Breast epithelium (tissue), 4 donors: Measurements from ENCODE around the gene KMT2E. TPM values are rescaled to one million over a fixed set of nuclear protein-coding genes. Genes with fewer than 3 reads are reported as not detected.

ENCODE experiments used
- DNase-seq, 2 donors: peaks; one replicate each; pipeline ENCODE4 v3.0.0-alpha.2; 2019; ENCODE audit warnings: low spot score in 2 of 2
- H3K27ac ChIP-seq, 2 donors: fragments of 200-600 bp; sonication (generic) in 1 of 2; one replicate each; pipeline ENCODE4 v1.5.1; 2016 to 2019; ENCODE audit warnings: mild to moderate bottlenecking in 1 of 2
- H3K27me3 ChIP-seq, 2 donors: fragments of 200-600 bp; sonication (generic) in 1 of 2; one replicate each; pipeline versions ENCODE4 v1.5.1 to v1.6.0; 2017 to 2019; ENCODE audit warnings: control low read depth in 1 of 2, mild to moderate bottlenecking in 1 of 2
- H3K36me3 ChIP-seq: fragments of 200-600 bp; one replicate; pipeline ENCODE4 v1.5.1; 2019
- H3K4me1 ChIP-seq, 2 donors: fragments of 200-600 bp; sonication (generic); one replicate each; pipeline ENCODE4 v1.5.1; 2016 to 2019; ENCODE audit warnings: control low read depth in 1 of 2
- H3K4me3 ChIP-seq, 3 donors: fragments of 200-600 bp; sonication (generic); 1 replicate in 2 of 3; 2 replicates in 1 of 3; pipeline ENCODE4 v1.5.1; 2016 to 2019; ENCODE audit warnings: mild to moderate bottlenecking in 3 of 3, moderate library complexity in 2 of 3
- H3K9me3 ChIP-seq, 2 donors: fragments of 200-600 bp; sonication (generic) in 1 of 2; one replicate each; pipeline ENCODE4 v1.5.1; 2016 to 2019; ENCODE audit warnings: control low read depth in 1 of 2
- POLR2A ChIP-seq: fragments of 450-650 bp; IDR thresholded peaks from one replicate; pipeline ENCODE4 v1.6.1; 2016; ENCODE audit warnings: antibody characterized with exemption, mild to moderate bottlenecking, moderate library complexity
- POLR2AphosphoS5 ChIP-seq, 3 donors: sonication (generic); formaldehyde crosslinking; IDR thresholded peaks; one replicate each; pipeline ENCODE4 v1.6.1; 2017; ENCODE audit warnings: antibody characterized with exemption in 3 of 3
- intact Hi-C: fragments of 100-400 bp; cut with DNase I; formaldehyde crosslinking; loops from one replicate; pipeline ENCODE4 v1.15.1; 2023; ENCODE audit warnings: low total_unique reads
- total RNA-seq, 3 donors: library from RNA; depleted of rRNA; stranded (reverse); fragments of >200 nt; gene quantifications; one replicate each; pipeline ENCODE4 v1.1.0, GENCODE V29; 2016
- TF ChIP-seq, protein P1 (sequence below), 3 donors: fragments of 450-650 bp; IDR thresholded peaks; one replicate each; pipeline ENCODE4 v1.5.1; 2016 to 2017; ENCODE audit warnings: antibody characterized with exemption in 3 of 3, mild to moderate bottlenecking in 3 of 3, moderate library complexity in 3 of 3

The KMT2E gene
- total RNA-seq, 3 donors from 2014 or later, result 88.2 to 184 (median 168) TPM

DNA sequence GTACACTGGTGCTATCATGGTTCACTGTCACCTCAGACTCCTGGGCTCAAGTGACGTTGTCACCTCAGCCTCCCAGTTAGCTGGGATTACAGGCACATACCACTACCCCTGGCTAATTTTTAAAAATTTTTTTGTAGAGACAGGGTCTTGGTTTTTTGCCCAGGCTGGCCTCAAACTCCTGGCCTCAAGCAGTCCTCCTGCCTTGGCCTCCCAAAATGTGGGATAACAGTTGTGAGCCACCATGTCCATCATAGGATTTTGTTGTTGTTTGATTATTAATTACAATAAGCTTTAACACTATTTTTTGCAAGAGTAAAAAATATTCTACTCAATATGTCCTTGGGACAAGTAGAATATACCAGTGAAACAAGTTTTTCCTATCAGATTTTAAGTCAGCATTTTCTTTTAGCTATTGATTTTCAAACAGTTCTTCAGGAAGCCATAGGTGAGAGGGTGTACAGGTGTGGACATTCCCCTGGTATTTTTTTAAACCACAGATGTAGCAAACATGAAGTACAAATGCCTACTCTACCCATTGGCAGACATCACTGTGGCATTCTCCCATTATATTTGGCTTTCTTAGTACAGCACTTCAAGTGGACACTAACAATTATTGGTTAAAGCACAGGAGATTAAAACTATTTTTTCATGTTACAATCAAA, 18.7 kb downstream of the KMT2E start:
- Histone ChIP-seq H3K4me1 (peaks cover 0 to 18% of the 10 kb centered on the region in 2 donors), H3K36me3 (no peaks in the 10 kb centered on the region), H3K9me3 (no peaks in the 10 kb centered on the region), H3K27me3 (no peaks in the 10 kb centered on the region), H3K4me3 (no peak overlapping the region), H3K27ac (no peak overlapping the region)
- no peak for DNase-seq
- intact Hi-C loops, result no loop called here
- TF ChIP-seq POLR2AphosphoS5 (IDR thresholded peaks at IDR 0.05), result no peak
- TF ChIP-seq, protein P1, sequence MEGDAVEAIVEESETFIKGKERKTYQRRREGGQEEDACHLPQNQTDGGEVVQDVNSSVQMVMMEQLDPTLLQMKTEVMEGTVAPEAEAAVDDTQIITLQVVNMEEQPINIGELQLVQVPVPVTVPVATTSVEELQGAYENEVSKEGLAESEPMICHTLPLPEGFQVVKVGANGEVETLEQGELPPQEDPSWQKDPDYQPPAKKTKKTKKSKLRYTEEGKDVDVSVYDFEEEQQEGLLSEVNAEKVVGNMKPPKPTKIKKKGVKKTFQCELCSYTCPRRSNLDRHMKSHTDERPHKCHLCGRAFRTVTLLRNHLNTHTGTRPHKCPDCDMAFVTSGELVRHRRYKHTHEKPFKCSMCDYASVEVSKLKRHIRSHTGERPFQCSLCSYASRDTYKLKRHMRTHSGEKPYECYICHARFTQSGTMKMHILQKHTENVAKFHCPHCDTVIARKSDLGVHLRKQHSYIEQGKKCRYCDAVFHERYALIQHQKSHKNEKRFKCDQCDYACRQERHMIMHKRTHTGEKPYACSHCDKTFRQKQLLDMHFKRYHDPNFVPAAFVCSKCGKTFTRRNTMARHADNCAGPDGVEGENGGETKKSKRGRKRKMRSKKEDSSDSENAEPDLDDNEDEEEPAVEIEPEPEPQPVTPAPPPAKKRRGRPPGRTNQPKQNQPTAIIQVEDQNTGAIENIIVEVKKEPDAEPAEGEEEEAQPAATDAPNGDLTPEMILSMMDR (IDR thresholded peaks at IDR 0.05), result no peak
- TF ChIP-seq POLR2A, result no peak

DNA sequence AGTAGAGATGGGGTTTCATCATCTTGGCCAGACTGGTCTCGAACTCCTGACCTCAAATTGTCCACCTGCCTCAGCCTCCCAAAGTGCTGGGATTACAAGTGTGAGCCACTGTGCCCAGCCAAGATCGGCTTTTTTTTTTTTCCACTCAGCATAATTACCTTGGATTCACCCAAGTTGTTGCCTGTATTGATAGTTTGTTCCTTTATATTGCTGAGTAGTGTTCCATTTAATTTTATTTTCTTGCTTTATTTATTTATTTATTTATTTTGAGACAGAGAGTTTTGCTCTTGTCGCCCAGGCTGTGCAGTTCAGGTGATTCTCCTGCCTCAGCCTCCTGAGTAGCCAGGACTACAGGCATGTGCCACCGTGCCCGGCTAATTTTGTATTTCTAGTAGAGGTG, 21.3 kb downstream of the KMT2E start:
- TF ChIP-seq, protein P1 (IDR thresholded peaks at IDR 0.05), result no peak
- no peak for TF ChIP-seq POLR2A
- no peak for TF ChIP-seq POLR2AphosphoS5 (IDR thresholded peaks at IDR 0.05)
- DNase-seq, result no peak
- Histone ChIP-seq H3K4me1 (peaks cover 0 to 3% of the 10 kb centered on the region in 2 donors), H3K36me3 (no peaks in the 10 kb centered on the region), H3K9me3 (no peaks in the 10 kb centered on the region), H3K4me3 (no peak overlapping the region), H3K27ac (no peak overlapping the region), H3K27me3 (no peaks in the 10 kb centered on the region)
- intact Hi-C loops, result no loop called here

DNA sequence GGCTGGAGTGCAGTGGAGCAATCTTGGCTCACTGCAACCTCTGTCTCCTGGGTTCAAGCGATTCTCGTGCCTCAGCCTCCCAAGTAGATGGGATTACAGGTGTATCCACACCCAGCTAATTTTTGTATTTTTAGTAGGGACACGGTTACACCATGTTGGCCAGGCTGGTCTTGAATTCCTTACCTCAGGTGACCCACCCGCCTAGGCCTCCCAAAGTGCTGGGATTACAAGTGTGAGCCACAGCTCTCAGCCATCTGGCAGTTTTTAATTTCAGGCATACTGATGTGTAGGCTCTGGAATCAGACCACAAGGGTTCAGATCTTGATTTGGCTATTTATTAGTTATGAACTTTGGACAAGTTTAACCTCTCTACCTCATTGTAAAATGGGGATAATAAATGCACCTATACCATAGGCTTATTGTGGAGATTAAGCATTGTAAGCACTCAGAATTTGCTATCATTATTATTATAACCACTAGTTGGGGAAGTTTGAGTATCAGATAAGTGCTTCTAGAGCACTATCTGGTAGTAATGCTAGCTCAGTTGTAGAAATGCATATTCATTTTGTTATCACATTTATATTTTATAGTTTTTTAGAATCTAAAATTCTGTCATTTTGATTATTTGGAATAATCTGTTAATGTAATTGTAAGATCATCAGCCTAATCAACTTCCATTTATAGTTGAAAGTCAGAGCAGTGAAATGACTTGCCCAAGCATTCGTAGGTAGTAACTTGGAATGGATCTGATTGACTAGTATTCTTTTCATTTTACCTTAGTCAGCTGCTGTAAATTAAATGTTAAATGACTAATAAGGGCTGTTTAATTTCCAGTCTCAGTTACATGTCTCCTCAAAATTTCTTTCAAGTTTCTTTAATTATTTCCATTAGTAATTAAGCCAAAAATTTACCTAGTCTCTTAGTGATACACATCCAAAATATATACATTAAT, 22.5 kb downstream of the KMT2E start:
- TF ChIP-seq POLR2AphosphoS5 (IDR thresholded peaks at IDR 0.05), result no peak
- TF ChIP-seq, protein P1 (IDR thresholded peaks at IDR 0.05), result no peak
- no peak for TF ChIP-seq POLR2A
- Histone ChIP-seq H3K27me3 (no peaks in the 10 kb centered on the region), H3K4me3 (no peak overlapping the region), H3K36me3 (no peaks in the 10 kb centered on the region), H3K4me1 (no peaks in the 10 kb centered on the region), H3K9me3 (no peaks in the 10 kb centered on the region), H3K27ac (no peak overlapping the region)
- intact Hi-C loops, result no loop called here
- no peak for DNase-seq

DNA sequence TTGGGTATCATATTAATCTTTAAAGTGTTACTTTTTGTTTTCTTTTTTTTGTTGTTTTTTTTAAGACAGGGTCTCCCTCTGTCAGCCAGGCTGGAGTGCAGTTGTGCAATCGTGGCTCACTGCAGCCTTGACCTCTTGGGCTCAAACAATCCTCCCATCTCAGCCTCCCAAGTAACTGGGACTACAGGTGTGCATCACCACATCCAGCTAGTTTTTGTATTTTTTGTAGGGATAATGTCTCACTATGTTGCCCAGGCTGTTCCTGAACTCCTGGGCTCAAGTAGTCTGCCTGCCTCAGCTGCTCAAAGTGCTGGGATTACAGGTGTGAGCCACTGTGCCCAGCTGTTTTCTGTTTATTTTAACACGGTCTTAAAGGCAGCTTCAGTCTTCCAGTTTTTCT, 23.3 kb downstream of the KMT2E start:
- no peaks in the 10 kb centered on the region for H3K36me3 ChIP-seq
- H3K27me3 ChIP-seq, result no peaks in the 10 kb centered on the region
- no peaks in the 10 kb centered on the region for H3K9me3 ChIP-seq
- H3K27ac ChIP-seq, result no peak overlapping the region
- DNase-seq, result no peak
- intact Hi-C loops, result no loop called here
- H3K4me1 ChIP-seq, result no peaks in the 10 kb centered on the region
- H3K4me3 ChIP-seq, result no peak overlapping the region
- TF ChIP-seq POLR2AphosphoS5 (IDR thresholded peaks at IDR 0.05) (no peak), POLR2A (no peak)
- TF ChIP-seq, protein P1 (IDR thresholded peaks at IDR 0.05), result no peak
